HFF-Myc (cell line): ENCODE measurements around the gene EMC9.

Experiments used
- DNase-seq: peaks from one replicate; pipeline ENCODE4 v3.0.0-alpha.2; 2011; ENCODE audit warnings: low read depth; ENCODE audit errors: extremely low read depth
- H3K4me3 ChIP-seq: replicated peaks from 2 replicates; pipeline ENCODE4 v1.5.1; 2011; ENCODE audit warnings: low read depth, mild to moderate bottlenecking, control low read depth, low read length
- TF ChIP-seq, protein P1 (sequence below): IDR thresholded peaks from 2 replicates; pipeline ENCODE4 v1.5.1; 2012; ENCODE audit warnings: mild to moderate bottlenecking, low read depth, low read length, control low read depth; ENCODE audit errors: missing control alignments

EMC9 gene

DNA sequence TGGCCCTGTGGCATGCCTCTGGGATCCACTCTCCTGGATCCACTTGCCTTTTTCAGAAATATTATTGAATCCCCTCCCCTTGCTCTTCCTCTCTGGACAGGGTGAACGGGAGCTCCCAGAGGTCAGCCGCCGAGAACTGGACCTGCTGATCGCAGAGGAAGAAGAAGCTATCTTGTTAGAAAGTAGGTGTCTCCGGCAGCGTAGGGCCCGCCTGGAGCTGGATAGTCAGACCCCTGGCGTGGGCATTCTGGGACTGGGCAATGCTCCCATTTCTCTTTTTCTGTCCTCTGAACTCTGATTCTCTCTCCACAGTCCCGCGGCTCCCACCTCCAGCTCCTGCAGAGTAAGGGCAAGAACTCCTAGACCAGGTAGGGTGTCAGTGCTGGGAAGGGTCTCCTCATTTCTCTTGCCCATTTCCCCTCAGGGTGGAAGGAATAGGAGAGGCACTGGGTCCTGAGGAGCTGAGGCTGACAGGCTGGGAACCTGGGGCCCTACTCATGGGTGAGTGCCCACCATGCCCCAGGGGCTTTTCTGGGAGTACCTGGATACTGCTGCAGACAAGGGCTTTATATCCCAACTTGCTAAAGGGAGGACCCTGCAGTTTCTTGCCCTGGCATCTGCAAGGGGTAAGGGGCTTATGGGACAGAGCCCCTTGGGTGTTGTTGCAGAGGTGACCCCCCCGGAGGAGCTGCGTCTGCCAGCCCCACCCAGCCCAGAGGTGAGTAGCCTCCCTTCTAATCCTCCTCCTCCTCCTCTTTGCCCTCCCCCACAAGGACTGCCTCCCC lies 35.8 kb upstream of the EMC9 start:
- TF ChIP-seq, protein P1, sequence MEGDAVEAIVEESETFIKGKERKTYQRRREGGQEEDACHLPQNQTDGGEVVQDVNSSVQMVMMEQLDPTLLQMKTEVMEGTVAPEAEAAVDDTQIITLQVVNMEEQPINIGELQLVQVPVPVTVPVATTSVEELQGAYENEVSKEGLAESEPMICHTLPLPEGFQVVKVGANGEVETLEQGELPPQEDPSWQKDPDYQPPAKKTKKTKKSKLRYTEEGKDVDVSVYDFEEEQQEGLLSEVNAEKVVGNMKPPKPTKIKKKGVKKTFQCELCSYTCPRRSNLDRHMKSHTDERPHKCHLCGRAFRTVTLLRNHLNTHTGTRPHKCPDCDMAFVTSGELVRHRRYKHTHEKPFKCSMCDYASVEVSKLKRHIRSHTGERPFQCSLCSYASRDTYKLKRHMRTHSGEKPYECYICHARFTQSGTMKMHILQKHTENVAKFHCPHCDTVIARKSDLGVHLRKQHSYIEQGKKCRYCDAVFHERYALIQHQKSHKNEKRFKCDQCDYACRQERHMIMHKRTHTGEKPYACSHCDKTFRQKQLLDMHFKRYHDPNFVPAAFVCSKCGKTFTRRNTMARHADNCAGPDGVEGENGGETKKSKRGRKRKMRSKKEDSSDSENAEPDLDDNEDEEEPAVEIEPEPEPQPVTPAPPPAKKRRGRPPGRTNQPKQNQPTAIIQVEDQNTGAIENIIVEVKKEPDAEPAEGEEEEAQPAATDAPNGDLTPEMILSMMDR, result no peak
- H3K4me3 ChIP-seq, result no peak overlapping the region
- DNase-seq, result no peak

DNA sequence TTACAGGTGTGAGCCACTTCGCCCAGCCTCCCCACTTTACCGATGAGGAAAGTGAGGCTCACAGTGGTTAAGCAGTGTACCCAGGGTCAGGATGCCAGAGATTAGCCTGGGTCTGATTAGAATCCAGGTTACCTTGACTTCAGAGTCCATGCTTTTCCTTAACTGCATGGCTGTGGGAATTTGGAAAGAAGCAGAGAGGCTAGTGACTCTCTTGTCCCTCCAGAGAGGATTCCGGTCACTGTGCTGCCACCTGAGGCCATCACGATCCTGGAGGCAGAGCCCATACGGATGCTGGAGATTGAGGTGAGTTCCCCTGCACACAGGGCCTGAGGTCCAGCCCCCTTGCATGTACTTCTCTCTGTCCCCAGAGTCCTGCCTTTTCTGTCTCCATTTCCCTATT lies 35.2 kb upstream of the EMC9 start:
- TF ChIP-seq, protein P1, result no peak
- no peak overlapping the region for H3K4me3 ChIP-seq
- no peak for DNase-seq

DNA sequence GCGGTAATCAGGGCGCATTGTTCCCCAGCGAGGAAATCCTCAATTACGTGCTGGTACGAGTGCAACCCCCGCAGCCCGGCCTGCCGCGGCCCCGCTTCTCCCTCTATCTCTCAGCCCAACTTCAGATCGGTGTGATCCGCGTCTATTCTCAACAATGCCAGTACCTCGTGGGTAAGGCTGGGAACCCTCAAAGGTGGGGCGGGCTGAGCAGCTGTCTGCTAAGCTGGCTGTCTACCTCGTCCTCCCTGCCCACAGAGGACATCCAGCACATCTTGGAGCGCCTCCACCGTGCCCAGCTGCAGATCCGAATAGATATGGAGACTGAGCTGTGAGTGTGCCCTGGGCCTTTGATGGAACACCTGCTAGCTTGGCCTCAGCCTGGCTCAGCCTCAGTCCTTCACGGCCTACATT lies 31.5 kb upstream of the EMC9 start:
- no peak for DNase-seq
- TF ChIP-seq, protein P1, result no peak
- H3K4me3 ChIP-seq, result no peak overlapping the region

DNA sequence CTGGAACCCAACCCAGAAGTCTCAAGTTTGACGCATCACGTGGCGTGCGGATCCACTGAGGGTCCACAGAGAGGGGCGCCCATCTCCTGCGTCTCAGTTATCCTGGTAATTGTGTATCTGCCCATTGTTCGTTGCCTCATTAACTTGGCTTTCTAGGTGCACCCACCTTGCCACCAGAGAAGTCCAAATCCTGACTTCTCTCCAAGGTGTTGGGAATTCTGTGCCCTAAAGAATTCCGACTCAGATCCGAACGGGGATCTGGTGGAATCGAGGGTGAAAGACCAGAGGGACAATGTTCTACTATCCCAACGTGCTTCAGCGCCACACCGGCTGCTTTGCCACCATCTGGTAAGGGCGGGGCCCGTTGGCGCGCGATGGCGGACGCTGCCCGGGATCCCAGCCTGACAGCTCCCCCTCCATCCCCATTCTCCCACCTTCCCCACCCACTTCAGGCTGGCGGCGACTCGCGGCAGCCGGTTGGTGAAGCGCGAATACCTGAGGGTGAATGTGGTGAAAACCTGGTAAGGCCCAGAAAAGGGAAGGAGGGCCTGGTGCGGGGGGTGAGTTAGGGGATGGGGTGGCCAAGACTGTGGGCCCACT lies 31.0 kb upstream of the EMC9 start:
- TF ChIP-seq, protein P1, result no peak
- H3K4me3 ChIP-seq, result no peak overlapping the region
- DNase-seq, result no peak

DNA sequence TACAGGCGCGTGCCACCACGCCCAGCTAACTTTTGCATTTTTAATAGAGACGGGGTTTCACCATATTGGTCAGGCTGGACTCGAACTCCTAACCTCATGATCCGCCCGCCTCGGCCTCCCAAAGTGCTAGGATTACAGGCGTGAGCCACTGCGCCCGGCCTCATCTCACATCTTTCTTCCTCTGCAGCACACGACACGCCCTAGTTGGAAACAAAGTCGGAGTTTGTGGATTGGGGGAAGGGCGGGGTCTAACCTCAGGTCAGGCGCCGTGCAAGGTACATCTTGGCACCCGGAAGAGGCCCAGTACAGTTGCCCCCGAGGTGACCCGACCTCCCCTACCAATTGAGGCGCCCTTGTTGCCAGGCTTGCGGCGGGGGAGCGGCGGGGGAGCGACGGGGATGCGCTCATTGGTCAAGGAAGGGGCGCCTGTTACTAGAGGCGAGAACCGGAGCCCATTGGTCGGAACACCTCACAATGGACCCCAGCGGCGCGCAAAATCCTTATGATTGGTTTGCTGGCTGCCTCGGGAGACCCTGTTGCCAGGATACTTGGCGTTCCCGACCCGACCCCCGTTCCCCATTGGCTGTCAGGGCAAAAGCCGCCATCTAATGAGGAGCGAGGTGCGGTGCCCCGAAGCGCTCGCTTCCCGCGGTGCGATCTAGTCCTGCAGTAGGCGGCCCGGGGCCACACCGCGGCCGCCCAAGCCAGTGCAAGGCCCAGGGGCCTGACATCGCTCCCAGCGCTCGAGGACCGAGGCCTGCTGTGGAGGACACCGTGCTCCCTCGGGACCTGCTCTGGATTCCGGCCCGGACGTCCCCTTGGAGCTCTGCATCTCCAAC lies 30.2 kb upstream of the EMC9 start, which contains the start of gene REC8:
Gene REC8 (plus strand): TSS at position 659 of the 839 bp plus-strand sequence. CDS start 473 bp downstream, outside the sequence.
- TF ChIP-seq, protein P1, result no peak
- no peak for DNase-seq
- H3K4me3 ChIP-seq, result no peak within 1 kb of the TSS

DNA sequence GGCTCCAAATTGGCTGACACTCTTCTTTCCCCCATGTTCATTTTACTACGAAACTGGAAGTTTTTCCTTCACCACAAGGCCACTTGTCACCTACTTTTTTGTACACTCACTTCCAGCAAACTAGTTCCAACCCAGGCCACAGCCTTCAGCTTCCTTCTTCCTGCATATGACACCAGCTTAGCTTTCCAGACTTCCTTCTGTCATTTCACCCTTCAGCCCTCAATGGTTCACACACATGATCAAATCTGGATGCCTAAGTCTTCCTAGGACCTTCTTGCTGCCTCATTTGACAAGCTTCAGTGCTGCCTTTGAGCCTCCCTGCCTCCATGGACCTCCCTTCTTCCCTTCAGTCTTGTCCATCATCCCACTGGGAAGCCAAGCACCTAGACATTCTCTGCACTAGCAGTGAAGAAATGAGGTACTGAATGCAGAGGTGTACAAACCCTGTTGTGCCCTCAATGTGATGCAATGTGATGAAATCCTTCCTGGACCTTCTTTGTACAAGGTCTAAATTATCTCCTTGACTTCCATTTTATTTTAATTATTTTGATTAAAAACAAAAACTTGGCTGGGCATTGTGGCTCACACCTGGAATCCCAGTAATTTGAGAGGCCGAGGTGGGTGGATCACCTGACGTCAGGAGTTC lies 26.2 kb upstream of the EMC9 start:
- DNase-seq, result no peak
- TF ChIP-seq, protein P1, result no peak
- no peak overlapping the region for H3K4me3 ChIP-seq
